ENCODE results near the gene PPP1R12C.

The PPP1R12C gene

GRCh38 chr19:55088543-55089341 lies 28.7 kb downstream of the PPP1R12C start:
- DNase-seq = peak; percentile 34 to 35

- DNase-seq = no peak
These were observed 29.4 kb downstream of the PPP1R12C start for GRCh38 chr19:55088021-55088451.

- no peak for DNase-seq
These were observed 29.9 kb downstream of the PPP1R12C start for GRCh38 chr19:55087542-55087901.

GRCh38 chr19:55086730-55087541 lies 30.5 kb downstream of the PPP1R12C start:
- no peak for DNase-seq

- DNase-seq = no peak
These were observed 31.3 kb downstream of the PPP1R12C start for GRCh38 chr19:55085923-55086715.

GRCh38 chr19:55084416-55084815 lies 33.0 kb downstream of the PPP1R12C start:
- DNase-seq = no peak

- DNase-seq = no peak
These were observed 34.2 kb downstream of the PPP1R12C start for GRCh38 chr19:55083004-55083850.

GRCh38 chr19:55082020-55082851 lies 35.2 kb downstream of the PPP1R12C start:
- DNase-seq = no peak

- DNase-seq = no peak
These were observed 35.7 kb downstream of the PPP1R12C start for GRCh38 chr19:55081770-55082019.

GRCh38 chr19:55080968-55081769 lies 36.3 kb downstream of the PPP1R12C start:
- DNase-seq = peak in 1 of 2 experiments; percentile 10

- DNase-seq = no peak
These were observed 37.1 kb downstream of the PPP1R12C start for GRCh38 chr19:55080121-55080967.

- DNase-seq = no peak
These were observed 37.9 kb downstream of the PPP1R12C start for GRCh38 chr19:55079400-55080038.

- DNase-seq = no peak
These were observed 38.4 kb downstream of the PPP1R12C start for GRCh38 chr19:55078996-55079395.

GRCh38 chr19:55077106-55077505 lies 40.3 kb downstream of the PPP1R12C start:
- no peak for DNase-seq

GRCh38 chr19:55076321-55076720 lies 41.1 kb downstream of the PPP1R12C start:
- DNase-seq = no peak

- DNase-seq = peak; percentile 25 to 44
These were observed 42.0 kb downstream of the PPP1R12C start, which contains the start of gene EPS8L1 for GRCh38 chr19:55075371-55075998. Gene EPS8L1 (plus strand): TSS chr19:55075869. CDS start chr19:55076445, 576 bp downstream.

- no peak for DNase-seq
These were observed 45.5 kb downstream of the PPP1R12C start for GRCh38 chr19:55071913-55072312.

- DNase-seq = no peak
These were observed 46.3 kb downstream of the PPP1R12C start for GRCh38 chr19:55071129-55071502.
